Neuronal stem cell (in vitro differentiated cells): ENCODE data around the gene SH2D1A.
"Not testable (repeated sequence)": the region's sequence is repeated elsewhere in the genome, so short reads cannot be mapped to it uniquely, and the experiment has no call there.

Experiments
- DNase-seq: peaks from one replicate; pipeline ENCODE4 v3.0.0-alpha.2; 2013; ENCODE audit warnings: low spot score
- H2AFZ ChIP-seq: one replicate; pipeline ENCODE4 v1.6.1; 2013; ENCODE audit warnings: mild to moderate bottlenecking, low read length, inconsistent platforms
- H2AK5ac ChIP-seq: 2 replicates; pipeline ENCODE4 v1.6.1; 2013; ENCODE audit warnings: low read depth, mild to moderate bottlenecking, inconsistent platforms, low read length, moderate library complexity, mixed read lengths
- H2BK120ac ChIP-seq: 2 replicates; pipeline ENCODE4 v1.6.1; 2013; ENCODE audit warnings: low read depth, mild to moderate bottlenecking, inconsistent platforms, low read length, moderate library complexity, mixed read lengths
- H2BK12ac ChIP-seq: one replicate; pipeline ENCODE4 v1.6.1; 2013; ENCODE audit warnings: low read length, inconsistent platforms
- H2BK15ac ChIP-seq: 2 replicates; pipeline ENCODE4 v1.6.1; 2013; ENCODE audit warnings: mild to moderate bottlenecking, low read length, inconsistent platforms, mixed read lengths
- H2BK5ac ChIP-seq: one replicate; pipeline ENCODE4 v1.6.1; 2013; ENCODE audit warnings: inconsistent platforms, mild to moderate bottlenecking, low read length, moderate library complexity
- H3K14ac ChIP-seq: one replicate; pipeline ENCODE4 v1.6.1; 2013; ENCODE audit warnings: low read length, inconsistent platforms
- H3K18ac ChIP-seq: 2 replicates; pipeline ENCODE4 v1.6.1; 2013; ENCODE audit warnings: low read length, inconsistent platforms
- H3K23ac ChIP-seq: 2 replicates; pipeline ENCODE4 v1.6.1; 2013; ENCODE audit warnings: low read depth, mild to moderate bottlenecking, mixed read lengths, low read length, inconsistent platforms; ENCODE audit not compliant: poor library complexity
- H3K27ac ChIP-seq: replicated peaks from 3 replicates; pipeline ENCODE4 v1.5.1; 2013; ENCODE audit warnings: low read length, inconsistent platforms
- H3K27me3 ChIP-seq, 3 experiments: 2 replicates each; pipeline ENCODE4 v1.6.1; 2013; ENCODE audit warnings: low read length in 3 of 3, mild to moderate bottlenecking in 2 of 3, inconsistent platforms in 1 of 3, low read depth in 1 of 3, mixed read lengths in 1 of 3, moderate library complexity in 1 of 3; ENCODE audit not compliant: control insufficient read depth in 3 of 3, insufficient read depth in 3 of 3
- H3K36me3 ChIP-seq, 2 donors: replicated peaks in 1 of 2; 2 replicates each; pipeline ENCODE4 v1.6.1; 2013; ENCODE audit warnings: low read length in 2 of 2; ENCODE audit not compliant: control insufficient read depth in 2 of 2, insufficient read depth in 2 of 2
- H3K4ac ChIP-seq: 2 replicates; pipeline ENCODE4 v1.6.1; 2013; ENCODE audit warnings: inconsistent platforms, mild to moderate bottlenecking, low read length, moderate library complexity
- H3K4me1 ChIP-seq, 2 donors: 1 replicate in 1 of 2; 2 replicates in 1 of 2; pipeline ENCODE4 v1.6.1; 2013; ENCODE audit warnings: low read length in 2 of 2, low read depth in 1 of 2; ENCODE audit not compliant: control insufficient read depth in 2 of 2, insufficient read depth in 1 of 2
- H3K4me2 ChIP-seq: one replicate; pipeline ENCODE4 v1.6.1; 2013; ENCODE audit warnings: mild to moderate bottlenecking, low read length, inconsistent platforms; ENCODE audit not compliant: insufficient read depth, poor library complexity, severe bottlenecking
- H3K4me3 ChIP-seq, 2 donors: 2 replicates each; pipeline ENCODE4 v1.5.1; 2013; ENCODE audit warnings: low read length in 2 of 2, mild to moderate bottlenecking in 2 of 2, inconsistent platforms in 1 of 2, moderate library complexity in 1 of 2
- H3K79me1 ChIP-seq: one replicate; pipeline ENCODE4 v1.6.1; 2013; ENCODE audit warnings: low read depth, mild to moderate bottlenecking, inconsistent platforms, low read length, moderate library complexity
- H3K9ac ChIP-seq: one replicate; pipeline ENCODE4 v1.6.1; 2013; ENCODE audit warnings: mild to moderate bottlenecking, low read depth, low read length, inconsistent platforms; ENCODE audit not compliant: poor library complexity
- H3K9me3 ChIP-seq, 2 donors: replicated peaks in 1 of 2; 2 replicates each; pipeline versions ENCODE3 to v1.6.1; 2013; ENCODE audit warnings: low read length in 2 of 2, mild to moderate bottlenecking in 2 of 2, inconsistent platforms in 1 of 2, low read depth in 1 of 2, mixed read lengths in 1 of 2, moderate library complexity in 1 of 2; ENCODE audit not compliant: control insufficient read depth in 2 of 2, insufficient read depth in 1 of 2
- H4K8ac ChIP-seq: one replicate; pipeline ENCODE4 v1.6.1; 2013; ENCODE audit warnings: low read depth, mild to moderate bottlenecking, inconsistent platforms, low read length, moderate library complexity
- H4K91ac ChIP-seq: one replicate; pipeline ENCODE4 v1.6.1; 2013; ENCODE audit warnings: low read length, low read depth, mild to moderate bottlenecking, inconsistent platforms; ENCODE audit not compliant: poor library complexity
- WGBS, 2 donors: extraction: QIAGEN DNeasy Blood & Tissue Kit; methylation state at CpG; one replicate each; pipeline ENCODE4 v1.1.7; 2013; ENCODE audit warnings: missing lambda C conversion rate in 2 of 2, mixed read lengths in 1 of 2; ENCODE audit not compliant: insufficient read length in 2 of 2, insufficient replicate concordance in 1 of 2; ENCODE audit errors: extremely low coverage in 2 of 2; 5-methylcytosine and 5-hydroxymethylcytosine counted together

SH2D1A gene

GRCh38 chrX:124406294-124407014 lies 60.1 kb downstream of the SH2D1A start:
- no peak overlapping the region for H2BK5ac ChIP-seq
- H3K4me1 ChIP-seq, result no peaks in the 10 kb centered on the region
- H3K4ac ChIP-seq, result no peak overlapping the region
- no peak overlapping the region for H2BK15ac ChIP-seq
- no CpG with 5 or more reads among the region's 12 CpGs for WGBS, 2 donors
- no peak overlapping the region for H3K18ac ChIP-seq
- H4K8ac ChIP-seq, result no peak overlapping the region
- DNase-seq, result peak; percentile 36
- H3K27me3 ChIP-seq, result no peaks in the 10 kb centered on the region
- no peaks in the 10 kb centered on the region for H3K79me1 ChIP-seq
- H3K4me3 ChIP-seq, result no peak overlapping the region
- H3K9me3 ChIP-seq, result no peaks in the 10 kb centered on the region
- H3K27ac ChIP-seq, result no peak overlapping the region
- no peak overlapping the region for H3K4me2 ChIP-seq
- H4K91ac ChIP-seq, result no peak overlapping the region
- H2BK12ac ChIP-seq, result no peak overlapping the region
- H3K14ac ChIP-seq, result no peak overlapping the region
- H3K36me3 ChIP-seq, result no peaks in the 10 kb centered on the region
- no peak overlapping the region for H2AK5ac ChIP-seq
- no peak overlapping the region for H3K23ac ChIP-seq
- H2BK120ac ChIP-seq, result no peak overlapping the region
- peak overlapping the region; percentile 17 for H2AFZ ChIP-seq
- no peak overlapping the region for H3K9ac ChIP-seq

GRCh38 chrX:124407226-124407625 lies 60.9 kb downstream of the SH2D1A start:
- Histone ChIP-seq H4K8ac (no peak overlapping the region), H3K9ac (no peak overlapping the region), H2BK5ac (no peak overlapping the region), H2BK15ac (no peak overlapping the region), H3K4ac (no peak overlapping the region), H3K4me1 (no peaks in the 10 kb centered on the region), H3K23ac (no peak overlapping the region), H2BK120ac (no peak overlapping the region), H2BK12ac (no peak overlapping the region), H3K79me1 (no peaks in the 10 kb centered on the region), H3K4me3 (no peak overlapping the region), H2AFZ (no peak overlapping the region), H3K18ac (no peak overlapping the region), H3K36me3 (no peaks in the 10 kb centered on the region), H3K27ac (no peak overlapping the region), H3K14ac (no peak overlapping the region), H3K4me2 (no peak overlapping the region), H4K91ac (no peak overlapping the region), H3K27me3 (no peaks in the 10 kb centered on the region), H2AK5ac (no peak overlapping the region), H3K9me3 (no peaks in the 10 kb centered on the region)
- no peak for DNase-seq
- no CpG with 5 or more reads among the region's 1 CpG for WGBS, 2 donors

DNA sequence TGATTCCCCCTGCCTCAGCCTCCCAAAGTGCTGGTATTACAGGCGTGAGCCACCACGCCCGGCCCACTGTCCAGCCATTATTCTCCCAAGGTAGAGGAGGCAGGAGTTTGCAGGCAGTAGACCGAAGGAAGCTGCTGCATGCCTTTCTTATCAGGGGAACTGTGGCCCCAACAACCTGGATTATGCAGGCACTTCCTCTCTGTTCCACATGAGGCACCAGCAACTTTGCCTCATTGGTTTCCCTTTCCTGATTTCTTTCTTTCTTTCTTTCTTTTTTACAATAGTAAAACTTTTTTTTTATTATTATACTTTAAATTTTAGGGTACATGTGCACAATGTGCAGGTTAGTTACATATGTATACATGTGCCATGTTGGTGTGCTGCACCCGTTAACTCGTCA lies 62.0 kb downstream of the SH2D1A start:
- not testable (repeated sequence) for H4K91ac ChIP-seq, H2BK12ac ChIP-seq, H3K4me1 ChIP-seq, H2AFZ ChIP-seq, H4K8ac ChIP-seq, H3K4ac ChIP-seq, H3K23ac ChIP-seq, H3K79me1 ChIP-seq, H2BK15ac ChIP-seq, H3K36me3 ChIP-seq, H3K4me3 ChIP-seq, H3K9ac ChIP-seq, H3K27ac ChIP-seq, H3K18ac ChIP-seq, H3K9me3 ChIP-seq, H2AK5ac ChIP-seq, DNase-seq, H3K27me3 ChIP-seq, H2BK5ac ChIP-seq, H3K4me2 ChIP-seq, H3K14ac ChIP-seq, H2BK120ac ChIP-seq
- WGBS, 2 donors, result no CpG with 5 or more reads among the region's 6 CpGs

- no peak overlapping the region for H3K4ac ChIP-seq
- H4K8ac ChIP-seq, result no peak overlapping the region
- H2BK15ac ChIP-seq, result no peak overlapping the region
- H3K23ac ChIP-seq, result no peak overlapping the region
- H3K27me3 ChIP-seq, result peaks cover 0 to 4% (median 0%) of the 10 kb centered on the region in 3 experiments
- no peaks in the 10 kb centered on the region for H3K9me3 ChIP-seq
- H2BK12ac ChIP-seq, result no peak overlapping the region
- no peak overlapping the region for H3K4me2 ChIP-seq
- no peak overlapping the region for H3K14ac ChIP-seq
- no CpG with 5 or more reads among the region's 6 CpGs for WGBS, 2 donors
- H3K9ac ChIP-seq, result no peak overlapping the region
- no peak overlapping the region for H2BK5ac ChIP-seq
- no peak overlapping the region for H3K18ac ChIP-seq
- H4K91ac ChIP-seq, result no peak overlapping the region
- H3K36me3 ChIP-seq, result no peaks in the 10 kb centered on the region
- H3K27ac ChIP-seq, result no peak overlapping the region
- no peak overlapping the region for H2AFZ ChIP-seq
- DNase-seq, result no peak
- H3K4me3 ChIP-seq, result no peak overlapping the region
- no peaks in the 10 kb centered on the region for H3K4me1 ChIP-seq
- no peak overlapping the region for H2BK120ac ChIP-seq
- no peaks in the 10 kb centered on the region for H3K79me1 ChIP-seq
- H2AK5ac ChIP-seq, result no peak overlapping the region
These were observed 66.9 kb downstream of the SH2D1A start for GRCh38 chrX:124413244-124413643.
